Measurements from ENCODE around the gene PRMT7.

PRMT7 gene

GRCh38 chr16:68349838-68350410, 39.1 kb downstream of the PRMT7 start:
- Histone ChIP-seq H3K27me3 (ENCODE audit: insufficient read depth, low read length) (no peaks in the 10 kb centered on the region), H2AFZ (ENCODE audit: low read length, unreplicated experiment) (no peak overlapping the region), H3K79me2 (ENCODE audit: control insufficient read depth, insufficient read depth, low read length, unreplicated experiment) (no peaks in the 10 kb centered on the region), H3K4me3 (ENCODE audit: low read depth, low read length) (no peak overlapping the region), H3K27ac (ENCODE audit: low read depth, low read length) (no peak overlapping the region), H3K4me1 (ENCODE audit: control insufficient read depth, insufficient read depth, low read length, unreplicated experiment) (no peaks in the 10 kb centered on the region), H3K36me3 (ENCODE audit: insufficient read depth, low read length) (peaks cover 5% of the 10 kb centered on the region; the same call in 1 of the 2 replicates)

GRCh38 chr16:68350813-68351350, 40.1 kb downstream of the PRMT7 start:
- no peaks in the 10 kb centered on the region for H3K27me3 ChIP-seq (ENCODE audit: insufficient read depth, low read length)
- H3K4me1 ChIP-seq (ENCODE audit: control insufficient read depth, insufficient read depth, low read length, unreplicated experiment): no peaks in the 10 kb centered on the region
- no peaks in the 10 kb centered on the region for H3K79me2 ChIP-seq (ENCODE audit: control insufficient read depth, insufficient read depth, low read length, unreplicated experiment)
- no peak overlapping the region for H3K27ac ChIP-seq (ENCODE audit: low read depth, low read length)
- H2AFZ ChIP-seq (ENCODE audit: low read length, unreplicated experiment): no peak overlapping the region
- H3K36me3 ChIP-seq (ENCODE audit: insufficient read depth, low read length): 0 out of 2 replicates have a peak, but pooled peaks cover 3% of the 10 kb centered on the region
- no peak overlapping the region for H3K4me3 ChIP-seq (ENCODE audit: low read depth, low read length)

- Histone ChIP-seq H2AFZ (ENCODE audit: low read length, unreplicated experiment) (no peak overlapping the region), H3K4me3 (ENCODE audit: low read depth, low read length) (no peak overlapping the region), H3K27me3 (ENCODE audit: insufficient read depth, low read length) (no peaks in the 10 kb centered on the region), H3K4me1 (ENCODE audit: control insufficient read depth, insufficient read depth, low read length, unreplicated experiment) (no peaks in the 10 kb centered on the region), H3K27ac (ENCODE audit: low read depth, low read length) (no peak overlapping the region), H3K79me2 (ENCODE audit: control insufficient read depth, insufficient read depth, low read length, unreplicated experiment) (no peaks in the 10 kb centered on the region), H3K36me3 (ENCODE audit: insufficient read depth, low read length) (0 out of 2 replicates have a peak, but pooled peaks cover 3% of the 10 kb centered on the region)
Observed at GRCh38 chr16:68351463-68351862, 40.6 kb downstream of the PRMT7 start.

DNA sequence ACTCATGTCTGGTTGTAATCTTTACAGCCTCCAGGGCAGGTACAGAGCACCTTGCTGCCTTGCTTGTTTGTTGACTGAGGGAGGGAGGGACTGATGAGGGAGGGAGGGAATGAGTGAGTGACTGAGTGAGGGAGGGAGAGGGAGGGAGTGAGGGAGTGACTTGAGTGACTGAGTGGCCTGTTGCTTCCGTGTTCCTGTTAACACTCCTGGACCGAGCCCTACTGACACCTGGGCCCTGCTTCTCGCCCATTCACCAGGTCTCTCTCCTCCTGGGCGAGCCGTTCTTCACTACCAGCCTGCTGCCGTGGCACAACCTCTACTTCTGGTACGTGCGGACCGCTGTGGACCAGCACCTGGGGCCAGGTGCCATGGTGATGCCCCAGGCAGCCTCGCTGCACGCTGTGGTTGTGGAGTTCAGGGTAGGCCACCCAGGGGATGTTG, 41.2 kb downstream of the PRMT7 start:
- H3K4me1 ChIP-seq (ENCODE audit: control insufficient read depth, insufficient read depth, low read length, unreplicated experiment): no peaks in the 10 kb centered on the region
- no peak overlapping the region for H3K27ac ChIP-seq (ENCODE audit: low read depth, low read length)
- no peak overlapping the region for H2AFZ ChIP-seq (ENCODE audit: low read length, unreplicated experiment)
- no peaks in the 10 kb centered on the region for H3K79me2 ChIP-seq (ENCODE audit: control insufficient read depth, insufficient read depth, low read length, unreplicated experiment)
- 0 out of 2 replicates have a peak, but pooled peaks cover 3% of the 10 kb centered on the region for H3K36me3 ChIP-seq (ENCODE audit: insufficient read depth, low read length)
- no peak overlapping the region for H3K4me3 ChIP-seq (ENCODE audit: low read depth, low read length)
- H3K27me3 ChIP-seq (ENCODE audit: insufficient read depth, low read length): no peaks in the 10 kb centered on the region

GRCh38 chr16:68353366-68353765, 42.5 kb downstream of the PRMT7 start:
- H3K36me3 ChIP-seq (ENCODE audit: insufficient read depth, low read length): 0 out of 2 replicates have a peak, but pooled peaks cover 3% of the 10 kb centered on the region
- H3K79me2 ChIP-seq (ENCODE audit: control insufficient read depth, insufficient read depth, low read length, unreplicated experiment): no peaks in the 10 kb centered on the region
- no peak overlapping the region for H2AFZ ChIP-seq (ENCODE audit: low read length, unreplicated experiment)
- no peak overlapping the region for H3K27ac ChIP-seq (ENCODE audit: low read depth, low read length)
- no peak overlapping the region for H3K4me3 ChIP-seq (ENCODE audit: low read depth, low read length)
- no peaks in the 10 kb centered on the region for H3K27me3 ChIP-seq (ENCODE audit: insufficient read depth, low read length)
- no peaks in the 10 kb centered on the region for H3K4me1 ChIP-seq (ENCODE audit: control insufficient read depth, insufficient read depth, low read length, unreplicated experiment)

- Histone ChIP-seq H3K4me3 (ENCODE audit: low read depth, low read length) (no peak overlapping the region), H2AFZ (ENCODE audit: low read length, unreplicated experiment) (no peak overlapping the region), H3K27ac (ENCODE audit: low read depth, low read length) (no peak overlapping the region), H3K4me1 (ENCODE audit: control insufficient read depth, insufficient read depth, low read length, unreplicated experiment) (no peaks in the 10 kb centered on the region), H3K36me3 (ENCODE audit: insufficient read depth, low read length) (0 out of 2 replicates have a peak, but pooled peaks cover 3% of the 10 kb centered on the region), H3K27me3 (ENCODE audit: insufficient read depth, low read length) (no peaks in the 10 kb centered on the region), H3K79me2 (ENCODE audit: control insufficient read depth, insufficient read depth, low read length, unreplicated experiment) (no peaks in the 10 kb centered on the region)
Observed at GRCh38 chr16:68354816-68355215, 44.0 kb downstream of the PRMT7 start.

- Histone ChIP-seq H3K79me2 (ENCODE audit: control insufficient read depth, insufficient read depth, low read length, unreplicated experiment) (no peaks in the 10 kb centered on the region), H3K4me1 (ENCODE audit: control insufficient read depth, insufficient read depth, low read length, unreplicated experiment) (no peaks in the 10 kb centered on the region), H3K36me3 (ENCODE audit: insufficient read depth, low read length) (0 out of 2 replicates have a peak, but pooled peaks cover 3% of the 10 kb centered on the region), H3K4me3 (ENCODE audit: low read depth, low read length) (no peak overlapping the region), H2AFZ (ENCODE audit: low read length, unreplicated experiment) (no peak overlapping the region), H3K27me3 (ENCODE audit: insufficient read depth, low read length) (no peaks in the 10 kb centered on the region), H3K27ac (ENCODE audit: low read depth, low read length) (no peak overlapping the region)
Observed at GRCh38 chr16:68355447-68356248, 44.8 kb downstream of the PRMT7 start.

- Histone ChIP-seq H3K79me2 (ENCODE audit: control insufficient read depth, insufficient read depth, low read length, unreplicated experiment) (no peaks in the 10 kb centered on the region), H3K36me3 (ENCODE audit: insufficient read depth, low read length) (0 out of 2 replicates have a peak, but pooled peaks cover 3% of the 10 kb centered on the region), H3K4me1 (ENCODE audit: control insufficient read depth, insufficient read depth, low read length, unreplicated experiment) (no peaks in the 10 kb centered on the region), H3K27me3 (ENCODE audit: insufficient read depth, low read length) (no peaks in the 10 kb centered on the region), H2AFZ (ENCODE audit: low read length, unreplicated experiment) (no peak overlapping the region), H3K4me3 (ENCODE audit: low read depth, low read length) (no peak overlapping the region), H3K27ac (ENCODE audit: low read depth, low read length) (no peak overlapping the region)
Observed at GRCh38 chr16:68356249-68356918, 45.6 kb downstream of the PRMT7 start.

GRCh38 chr16:68356919-68357286, 46.1 kb downstream of the PRMT7 start:
- H3K4me1 ChIP-seq (ENCODE audit: control insufficient read depth, insufficient read depth, low read length, unreplicated experiment): no peaks in the 10 kb centered on the region
- no peak overlapping the region for H2AFZ ChIP-seq (ENCODE audit: low read length, unreplicated experiment)

DNA sequence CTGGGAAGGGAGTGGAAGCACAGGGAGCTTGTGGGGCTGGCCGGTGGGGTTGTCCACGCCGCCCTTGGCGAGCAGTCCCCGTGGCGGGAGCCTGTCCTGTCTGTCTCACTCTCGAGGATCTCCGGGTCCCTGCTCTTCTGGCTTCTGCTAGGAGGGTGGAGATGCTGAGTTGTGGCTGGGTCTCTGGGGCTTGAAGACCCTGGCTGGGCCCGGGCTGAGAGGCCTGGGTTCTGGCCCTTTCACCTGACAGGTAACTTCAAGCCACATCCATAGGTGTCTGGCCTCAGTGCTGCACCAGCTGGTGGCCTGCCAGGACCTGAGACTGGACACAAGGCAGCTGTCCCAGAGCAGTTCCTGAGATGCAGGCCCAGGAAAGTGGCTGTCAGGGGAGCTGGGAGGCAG, 46.7 kb downstream of the PRMT7 start:
- Histone ChIP-seq H2AFZ (ENCODE audit: low read length, unreplicated experiment) (no peak overlapping the region), H3K36me3 (ENCODE audit: insufficient read depth, low read length) (no peaks in the 10 kb centered on the region), H3K4me3 (ENCODE audit: low read depth, low read length) (no peak overlapping the region), H3K27me3 (ENCODE audit: insufficient read depth, low read length) (no peaks in the 10 kb centered on the region), H3K27ac (ENCODE audit: low read depth, low read length) (no peak overlapping the region), H3K79me2 (ENCODE audit: control insufficient read depth, insufficient read depth, low read length, unreplicated experiment) (no peaks in the 10 kb centered on the region), H3K4me1 (ENCODE audit: control insufficient read depth, insufficient read depth, low read length, unreplicated experiment) (no peaks in the 10 kb centered on the region)

More at GRCh38 chr16:68356919-68357286, 46.1 kb downstream of the PRMT7 start:
- Histone ChIP-seq H3K4me3 (ENCODE audit: low read depth, low read length) (no peak overlapping the region), H3K27ac (ENCODE audit: low read depth, low read length) (no peak overlapping the region), H3K27me3 (ENCODE audit: insufficient read depth, low read length) (no peaks in the 10 kb centered on the region), H3K36me3 (ENCODE audit: insufficient read depth, low read length) (no peaks in the 10 kb centered on the region), H3K79me2 (ENCODE audit: control insufficient read depth, insufficient read depth, low read length, unreplicated experiment) (no peaks in the 10 kb centered on the region)
